NB4 (cell line): ENCODE measurements around the gene CD82.

Experiments used
- CTCF ChIP-seq: IDR thresholded peaks from one replicate; pipeline ENCODE4 v1.5.1; 2012; ENCODE audit warnings: low read depth, low read length
- MAX ChIP-seq: IDR thresholded peaks from 2 replicates; pipeline ENCODE4 v1.6.1; 2011; ENCODE audit warnings: low read depth, low read length
- POLR2A ChIP-seq: IDR thresholded peaks from 2 replicates; pipeline ENCODE4 v1.6.1; 2011; ENCODE audit warnings: mild to moderate bottlenecking; ENCODE audit not compliant: insufficient read length; ENCODE audit errors: extremely low read depth

DNA sequence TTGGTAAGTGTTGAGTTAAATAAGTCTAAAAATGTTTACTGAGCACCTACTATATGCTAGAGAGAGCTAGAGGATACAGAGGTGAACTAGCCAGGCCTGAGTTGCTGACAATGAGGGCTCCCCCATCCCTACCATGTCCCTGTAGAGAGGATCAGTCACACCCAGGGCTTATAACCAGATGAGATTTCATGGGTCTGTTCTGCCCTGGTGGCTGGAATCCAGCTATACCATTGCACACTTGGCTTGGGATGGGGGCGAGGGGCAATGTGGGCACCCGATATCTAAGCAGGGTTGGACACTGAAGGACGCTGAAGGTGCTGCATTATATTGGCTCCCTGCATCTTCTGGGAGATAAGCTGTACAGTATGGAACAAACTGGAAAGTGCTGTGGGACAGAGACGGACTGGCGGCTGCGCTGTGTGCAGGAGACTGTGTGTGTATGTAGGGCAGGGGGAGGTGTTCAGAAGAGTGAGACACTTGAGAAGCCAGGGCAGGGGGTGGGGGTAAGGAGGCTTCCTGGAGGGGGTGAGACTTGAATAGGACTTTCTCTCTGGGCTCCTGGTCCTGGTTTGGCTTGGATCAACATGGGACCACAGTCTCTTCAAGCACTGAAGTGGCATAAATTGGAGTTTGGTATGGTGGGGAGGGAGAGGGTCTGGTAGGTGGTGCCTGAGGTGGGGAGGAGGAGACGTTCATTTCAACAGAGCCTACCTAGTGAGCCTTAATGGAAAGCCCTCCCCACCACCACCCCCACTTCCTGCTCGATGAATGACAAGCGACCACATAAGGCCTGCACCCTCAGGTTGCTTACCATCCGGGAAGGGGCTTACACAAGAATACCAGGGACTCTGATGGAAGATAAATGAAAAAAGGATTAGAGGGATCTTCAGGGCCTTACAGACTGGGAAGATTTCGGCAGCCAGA lies 1.8 kb downstream of the CD82 start:
- no peak for TF ChIP-seq CTCF
- TF ChIP-seq POLR2A = no peak
- TF ChIP-seq MAX = no peak
